PFSK-1 (cell line): ENCODE data around the gene MRPL54.
A peak's percentile ranks its signal among the peaks of the same experiment; 100 is the strongest.

Source experiments
- FOXP2 ChIP-seq: optimal IDR thresholded peaks from 2 replicates; pipeline ENCODE3; 2011; ENCODE audit warnings: borderline replicate concordance, control low read depth, inconsistent platforms; ENCODE audit not compliant: insufficient read depth; ENCODE audit errors: extremely low read length, extremely low read depth
- POLR2AphosphoS5 ChIP-seq: IDR thresholded peaks from 2 replicates; pipeline ENCODE4 v1.6.1; 2012; ENCODE audit warnings: low read depth, mild to moderate bottlenecking, control low read depth, low read length, moderate library complexity
- SIN3A ChIP-seq: IDR thresholded peaks from 2 replicates; pipeline ENCODE4 v1.6.1; 2012; ENCODE audit warnings: mild to moderate bottlenecking, low read length, moderate library complexity, borderline replicate concordance; ENCODE audit not compliant: insufficient read depth
- TAF1 ChIP-seq: IDR thresholded peaks from 2 replicates; pipeline ENCODE4 v1.6.1; 2012; ENCODE audit warnings: low read length, control low read depth, borderline replicate concordance; ENCODE audit not compliant: insufficient read depth
- TF ChIP-seq, protein P1 (sequence below), 2 experiments: IDR thresholded peaks; 2 replicates each; pipeline versions ENCODE4 v1.6.1 to v1.8.0; 2011 to 2012; ENCODE audit warnings: low read depth in 2 of 2, low read length in 2 of 2, control low read depth in 1 of 2, inconsistent platforms in 1 of 2, mild to moderate bottlenecking in 1 of 2, moderate library complexity in 1 of 2; ENCODE audit not compliant: insufficient read depth in 1 of 2

MRPL54 gene

DNA sequence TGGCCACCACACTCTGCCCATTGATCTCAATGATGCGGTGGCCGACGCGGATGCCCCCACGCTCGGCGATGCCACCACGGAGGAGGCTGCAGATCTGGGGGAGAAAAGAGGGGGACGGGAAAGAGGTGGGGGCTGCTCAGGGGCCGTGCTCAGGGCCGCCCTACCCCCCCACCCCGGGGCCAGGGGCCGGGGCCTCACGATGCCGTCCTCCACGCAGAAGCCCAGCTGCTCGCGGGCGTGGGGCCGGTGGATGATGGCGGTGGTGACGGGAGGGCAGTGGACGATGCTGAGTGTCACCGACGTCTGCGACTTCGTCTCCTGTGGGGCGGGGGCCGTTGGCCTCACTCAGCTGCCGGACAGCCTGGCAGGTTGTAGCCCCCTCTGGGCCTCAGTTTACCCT, 11.2 kb upstream of the MRPL54 start:
- TF ChIP-seq POLR2AphosphoS5 (no peak), FOXP2 (no peak), TAF1 (no peak), SIN3A (no peak)
- TF ChIP-seq, protein P1, sequence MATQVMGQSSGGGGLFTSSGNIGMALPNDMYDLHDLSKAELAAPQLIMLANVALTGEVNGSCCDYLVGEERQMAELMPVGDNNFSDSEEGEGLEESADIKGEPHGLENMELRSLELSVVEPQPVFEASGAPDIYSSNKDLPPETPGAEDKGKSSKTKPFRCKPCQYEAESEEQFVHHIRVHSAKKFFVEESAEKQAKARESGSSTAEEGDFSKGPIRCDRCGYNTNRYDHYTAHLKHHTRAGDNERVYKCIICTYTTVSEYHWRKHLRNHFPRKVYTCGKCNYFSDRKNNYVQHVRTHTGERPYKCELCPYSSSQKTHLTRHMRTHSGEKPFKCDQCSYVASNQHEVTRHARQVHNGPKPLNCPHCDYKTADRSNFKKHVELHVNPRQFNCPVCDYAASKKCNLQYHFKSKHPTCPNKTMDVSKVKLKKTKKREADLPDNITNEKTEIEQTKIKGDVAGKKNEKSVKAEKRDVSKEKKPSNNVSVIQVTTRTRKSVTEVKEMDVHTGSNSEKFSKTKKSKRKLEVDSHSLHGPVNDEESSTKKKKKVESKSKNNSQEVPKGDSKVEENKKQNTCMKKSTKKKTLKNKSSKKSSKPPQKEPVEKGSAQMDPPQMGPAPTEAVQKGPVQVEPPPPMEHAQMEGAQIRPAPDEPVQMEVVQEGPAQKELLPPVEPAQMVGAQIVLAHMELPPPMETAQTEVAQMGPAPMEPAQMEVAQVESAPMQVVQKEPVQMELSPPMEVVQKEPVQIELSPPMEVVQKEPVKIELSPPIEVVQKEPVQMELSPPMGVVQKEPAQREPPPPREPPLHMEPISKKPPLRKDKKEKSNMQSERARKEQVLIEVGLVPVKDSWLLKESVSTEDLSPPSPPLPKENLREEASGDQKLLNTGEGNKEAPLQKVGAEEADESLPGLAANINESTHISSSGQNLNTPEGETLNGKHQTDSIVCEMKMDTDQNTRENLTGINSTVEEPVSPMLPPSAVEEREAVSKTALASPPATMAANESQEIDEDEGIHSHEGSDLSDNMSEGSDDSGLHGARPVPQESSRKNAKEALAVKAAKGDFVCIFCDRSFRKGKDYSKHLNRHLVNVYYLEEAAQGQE (IDR thresholded peaks at IDR 0.05; ENCODE audit: insufficient read depth in 1 of 2, low read depth in 2 of 2, low read length in 2 of 2), result no peak

DNA sequence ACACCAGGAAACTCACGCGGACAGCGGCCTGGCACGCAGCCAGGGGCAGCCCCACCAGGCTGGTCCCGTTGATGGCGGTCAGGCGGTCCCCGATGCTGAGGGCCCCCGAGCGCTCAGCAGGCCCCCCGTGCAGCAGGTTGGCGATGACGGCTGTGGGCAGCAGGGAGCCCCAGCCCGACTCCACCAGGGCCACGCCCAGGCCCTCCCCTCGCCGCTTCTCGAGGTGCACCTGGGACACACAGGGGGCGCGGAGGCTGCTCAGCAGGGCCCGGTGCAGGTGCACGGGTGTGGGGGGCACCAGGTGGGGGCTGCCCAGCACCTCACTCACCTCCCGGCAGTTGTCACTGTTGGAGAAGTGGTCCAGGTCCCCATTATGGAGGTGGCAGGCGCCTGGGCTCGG, 10.0 kb upstream of the MRPL54 start:
- TF ChIP-seq SIN3A, result no peak
- no peak for TF ChIP-seq POLR2AphosphoS5

DNA sequence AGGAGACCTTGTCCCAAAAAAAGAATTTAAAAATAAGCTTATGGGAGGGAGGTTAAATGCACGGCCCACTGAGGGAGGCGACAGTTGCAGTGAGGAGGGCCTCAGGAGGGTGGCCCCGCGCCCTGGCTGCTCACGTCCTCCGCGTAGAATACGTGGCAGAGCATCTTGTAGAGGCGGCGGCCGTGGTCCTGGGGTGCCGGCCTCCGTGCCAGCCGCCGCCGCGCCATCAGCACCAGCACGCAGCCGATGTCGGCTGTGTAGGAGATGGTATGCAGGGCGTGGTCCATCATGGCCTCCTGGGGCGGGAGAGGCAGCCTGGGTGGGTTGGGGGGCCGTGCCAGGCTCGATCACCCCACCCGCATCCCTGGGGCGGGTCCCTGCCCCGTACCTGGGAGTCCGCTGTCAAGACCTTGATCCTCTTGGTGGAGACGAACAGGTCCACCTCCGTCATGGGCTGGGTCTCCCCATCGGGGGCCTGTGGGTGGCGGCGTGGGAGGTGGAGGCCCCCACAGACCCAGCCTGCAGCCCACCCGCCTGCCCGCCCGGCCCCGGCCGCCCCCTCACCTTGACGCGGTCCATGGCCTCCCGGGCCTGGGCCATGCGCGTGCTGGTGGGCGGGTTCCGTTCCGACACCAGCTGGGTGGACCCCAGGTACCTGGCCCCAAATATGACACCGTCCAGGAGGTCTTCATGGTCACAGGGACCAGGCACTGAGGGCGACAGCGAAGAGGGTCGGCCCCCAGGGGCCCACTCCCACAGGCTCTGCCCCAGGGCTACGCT, 8.7 kb upstream of the MRPL54 start:
- TF ChIP-seq POLR2AphosphoS5 (no peak), FOXP2 (no peak), SIN3A (no peak), TAF1 (no peak)
- TF ChIP-seq, protein P1 (IDR thresholded peaks at IDR 0.05; ENCODE audit: insufficient read depth in 1 of 2, low read depth in 2 of 2, low read length in 2 of 2), result no peak

DNA sequence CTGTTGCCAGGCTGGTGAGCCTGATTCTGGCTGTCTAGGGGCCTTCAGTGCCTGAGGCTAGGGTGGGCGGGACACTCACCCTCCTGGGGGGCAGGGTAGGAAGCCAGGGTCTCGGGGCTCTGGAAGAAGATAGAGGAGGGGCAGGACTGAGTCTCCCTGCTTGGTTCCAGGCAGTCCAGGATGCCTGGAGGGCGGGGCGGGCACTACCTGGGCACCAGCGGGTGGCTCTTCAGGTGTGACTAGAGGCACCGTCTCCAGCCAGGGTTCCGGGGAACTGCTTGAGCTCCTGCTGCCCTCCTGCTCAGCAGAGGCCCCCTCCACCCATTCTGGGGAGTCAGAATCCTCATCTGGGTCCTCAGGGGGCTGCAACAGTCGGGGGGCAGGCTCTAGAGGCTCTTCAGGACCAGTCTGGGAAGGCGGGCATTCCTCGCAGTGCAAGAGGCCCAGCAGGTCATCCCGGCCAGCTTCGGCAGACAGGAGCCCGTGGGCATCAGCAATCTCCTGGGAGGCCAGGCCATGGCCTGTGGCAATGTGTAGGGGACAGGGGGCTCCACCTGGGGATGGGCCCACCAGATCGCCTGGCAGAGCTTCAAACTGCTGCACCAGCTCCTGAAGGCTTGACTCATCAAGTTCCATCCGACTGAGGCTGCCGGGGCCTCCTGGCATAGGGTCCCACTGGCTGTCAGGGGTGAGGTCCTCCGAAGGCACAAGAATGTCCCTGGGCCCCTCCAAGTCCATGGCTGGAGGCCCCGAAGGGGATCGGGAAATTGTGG, 2.8 kb upstream of the MRPL54 start:
- TF ChIP-seq FOXP2 (no peak), TAF1 (no peak), SIN3A (no peak), POLR2AphosphoS5 (no peak)
- TF ChIP-seq, protein P1 (IDR thresholded peaks at IDR 0.05; ENCODE audit: insufficient read depth in 1 of 2, low read depth in 2 of 2, low read length in 2 of 2), result no peak

DNA sequence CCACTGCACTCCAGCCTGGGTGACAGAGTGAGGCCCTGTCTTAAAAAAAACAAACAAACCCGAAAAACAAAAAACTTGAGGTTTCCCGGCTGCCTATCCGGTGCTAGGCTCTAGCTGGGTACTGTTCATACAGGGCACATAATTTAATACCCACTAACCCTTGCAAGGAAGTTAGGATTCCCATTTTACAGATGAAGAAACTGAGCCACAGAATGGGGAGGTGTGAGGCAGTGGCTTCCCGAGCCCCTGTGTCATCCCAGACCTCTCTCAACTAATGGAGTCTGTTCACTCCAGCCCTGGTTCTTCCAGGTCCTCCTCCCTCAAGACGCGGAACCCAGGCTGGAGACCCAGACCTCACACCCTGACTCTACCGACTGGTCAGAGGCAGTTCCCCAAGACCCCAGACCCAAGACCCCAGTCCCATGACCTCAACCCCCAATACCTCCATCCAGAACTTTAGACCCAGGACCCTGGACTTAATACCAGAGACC, 1.6 kb upstream of the MRPL54 start:
- TF ChIP-seq POLR2AphosphoS5, result no peak

DNA sequence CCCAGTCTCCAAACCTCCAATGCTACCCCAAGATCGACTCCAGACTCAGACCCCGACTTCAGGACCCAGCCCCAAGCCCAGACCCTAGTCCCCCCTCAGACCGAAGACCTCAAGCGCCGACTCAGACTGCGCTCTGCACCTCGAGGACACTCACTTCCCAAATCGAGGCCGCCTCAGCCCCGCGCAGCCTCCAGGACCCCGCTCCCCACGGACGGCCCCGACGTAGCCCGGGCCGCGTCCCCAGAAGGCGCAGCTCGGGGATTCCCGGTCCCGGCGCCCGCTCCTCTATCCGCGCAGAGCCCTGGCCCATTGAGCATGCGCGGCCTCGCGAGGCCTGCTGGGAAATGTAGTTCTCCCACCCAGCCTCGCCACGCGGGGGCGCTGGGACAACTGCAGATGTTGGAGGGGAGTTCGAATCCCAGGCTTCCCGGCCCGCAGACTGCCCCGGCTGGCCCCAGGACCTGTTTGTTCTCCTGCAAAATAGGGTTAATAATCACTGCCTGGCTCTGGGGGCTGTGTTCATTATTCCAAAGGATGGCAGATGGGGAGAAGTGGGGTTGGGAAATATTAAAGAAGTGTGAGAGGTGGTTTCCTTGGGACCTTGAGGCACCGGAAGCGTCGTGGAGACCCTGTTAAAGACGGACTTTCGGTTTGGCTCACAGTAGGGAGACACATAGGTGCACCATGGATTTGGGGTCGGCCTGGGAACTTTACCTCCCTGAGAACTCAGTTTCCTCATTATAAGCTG, 926 bp upstream of the MRPL54 start, which contains the start of gene APBA3:
Gene APBA3, minus strand, starts transcription at position 311 of the 748 bp plus-strand sequence. CDS start 1,428 bp downstream, outside the sequence.
- 0 out of 2 replicates have a peak, but pooled peaks have one; percentile 68 for TF ChIP-seq TAF1
- TF ChIP-seq, protein P1 (IDR thresholded peaks at IDR 0.05; ENCODE audit: insufficient read depth in 1 of 2, low read depth in 2 of 2, low read length in 2 of 2), result no peak
- TF ChIP-seq FOXP2, result peak; percentile 56
- TF ChIP-seq POLR2AphosphoS5, result peak; percentile 86
- no peak for TF ChIP-seq SIN3A
